D721Med (cell line): ENCODE data around the gene ZNF195.

Experiments
- DNase-seq: peaks from one replicate; pipeline ENCODE4 v3.0.0; 2011; ENCODE audit warnings: low spot score; ENCODE audit not compliant: insufficient read length
- FAIRE-seq: peaks from 2 replicates; lab custom pipeline; 2011; peaks lifted over from hg19 to GRCh38; lab: Jason Lieb, UNC
- CTCF ChIP-seq: IDR thresholded peaks from 2 replicates; pipeline ENCODE4 v1.5.1; 2012; ENCODE audit warnings: mild to moderate bottlenecking, control low read depth; ENCODE audit not compliant: insufficient read depth; ENCODE audit errors: missing control alignments

Gene ZNF195

GRCh38 chr11:3382613-3383285 is 3.8 kb upstream of the ZNF195 start:
- DNase-seq (no peak), FAIRE-seq (no peak)
- TF ChIP-seq CTCF: no peak

GRCh38 chr11:3381794-3382193 is 2.8 kb upstream of the ZNF195 start:
- FAIRE-seq (no peak), DNase-seq (no peak)

GRCh38 chr11:3380706-3381545 is 2.0 kb upstream of the ZNF195 start:
- FAIRE-seq (no peak), DNase-seq (no peak)
- TF ChIP-seq CTCF: no peak

More at GRCh38 chr11:3381794-3382193, 2.8 kb upstream of the ZNF195 start:
- TF ChIP-seq CTCF: no peak

- FAIRE-seq (no peak), DNase-seq (no peak)
- no peak for TF ChIP-seq CTCF
Measured at GRCh38 chr11:3375552-3375951, 3.4 kb downstream of the ZNF195 start.

GRCh38 chr11:3370311-3370870 is 8.6 kb downstream of the ZNF195 start:
- FAIRE-seq: no peak
- DNase-seq: no peak
- TF ChIP-seq CTCF: no peak

GRCh38 chr11:3369366-3369765 is 9.6 kb downstream of the ZNF195 start:
- no peak for TF ChIP-seq CTCF
- no peak for FAIRE-seq
- DNase-seq: no peak
